Neuronal stem cell (in vitro differentiated cells): Measurements from ENCODE around the gene PIWIL1.

Experiments used
- DNase-seq: peaks from one replicate; pipeline ENCODE4 v3.0.0-alpha.2; 2013; ENCODE audit warnings: low spot score
- H2AFZ ChIP-seq: one replicate; pipeline ENCODE4 v1.6.1; 2013; ENCODE audit warnings: mild to moderate bottlenecking, low read length, inconsistent platforms
- H2AK5ac ChIP-seq: 2 replicates; pipeline ENCODE4 v1.6.1; 2013; ENCODE audit warnings: low read depth, mild to moderate bottlenecking, inconsistent platforms, low read length, moderate library complexity, mixed read lengths
- H2BK120ac ChIP-seq: 2 replicates; pipeline ENCODE4 v1.6.1; 2013; ENCODE audit warnings: low read depth, mild to moderate bottlenecking, inconsistent platforms, low read length, moderate library complexity, mixed read lengths
- H2BK12ac ChIP-seq: one replicate; pipeline ENCODE4 v1.6.1; 2013; ENCODE audit warnings: low read length, inconsistent platforms
- H2BK15ac ChIP-seq: 2 replicates; pipeline ENCODE4 v1.6.1; 2013; ENCODE audit warnings: mild to moderate bottlenecking, low read length, inconsistent platforms, mixed read lengths
- H2BK5ac ChIP-seq: one replicate; pipeline ENCODE4 v1.6.1; 2013; ENCODE audit warnings: inconsistent platforms, mild to moderate bottlenecking, low read length, moderate library complexity
- H3K14ac ChIP-seq: one replicate; pipeline ENCODE4 v1.6.1; 2013; ENCODE audit warnings: low read length, inconsistent platforms
- H3K18ac ChIP-seq: 2 replicates; pipeline ENCODE4 v1.6.1; 2013; ENCODE audit warnings: low read length, inconsistent platforms
- H3K23ac ChIP-seq: 2 replicates; pipeline ENCODE4 v1.6.1; 2013; ENCODE audit warnings: low read depth, mild to moderate bottlenecking, mixed read lengths, low read length, inconsistent platforms; ENCODE audit not compliant: poor library complexity
- H3K27ac ChIP-seq: replicated peaks from 3 replicates; pipeline ENCODE4 v1.5.1; 2013; ENCODE audit warnings: low read length, inconsistent platforms
- H3K27me3 ChIP-seq, 3 experiments: 2 replicates each; pipeline ENCODE4 v1.6.1; 2013; ENCODE audit warnings: low read length in 3 of 3, mild to moderate bottlenecking in 2 of 3, inconsistent platforms in 1 of 3, low read depth in 1 of 3, mixed read lengths in 1 of 3, moderate library complexity in 1 of 3; ENCODE audit not compliant: control insufficient read depth in 3 of 3, insufficient read depth in 3 of 3
- H3K36me3 ChIP-seq, 2 donors: replicated peaks in 1 of 2; 2 replicates each; pipeline ENCODE4 v1.6.1; 2013; ENCODE audit warnings: low read length in 2 of 2; ENCODE audit not compliant: control insufficient read depth in 2 of 2, insufficient read depth in 2 of 2
- H3K4ac ChIP-seq: 2 replicates; pipeline ENCODE4 v1.6.1; 2013; ENCODE audit warnings: inconsistent platforms, mild to moderate bottlenecking, low read length, moderate library complexity
- H3K4me1 ChIP-seq, 2 donors: 1 replicate in 1 of 2; 2 replicates in 1 of 2; pipeline ENCODE4 v1.6.1; 2013; ENCODE audit warnings: low read length in 2 of 2, low read depth in 1 of 2; ENCODE audit not compliant: control insufficient read depth in 2 of 2, insufficient read depth in 1 of 2
- H3K4me2 ChIP-seq: one replicate; pipeline ENCODE4 v1.6.1; 2013; ENCODE audit warnings: mild to moderate bottlenecking, low read length, inconsistent platforms; ENCODE audit not compliant: insufficient read depth, poor library complexity, severe bottlenecking
- H3K4me3 ChIP-seq, 2 donors: 2 replicates each; pipeline ENCODE4 v1.5.1; 2013; ENCODE audit warnings: low read length in 2 of 2, mild to moderate bottlenecking in 2 of 2, inconsistent platforms in 1 of 2, moderate library complexity in 1 of 2
- H3K79me1 ChIP-seq: one replicate; pipeline ENCODE4 v1.6.1; 2013; ENCODE audit warnings: low read depth, mild to moderate bottlenecking, inconsistent platforms, low read length, moderate library complexity
- H3K9ac ChIP-seq: one replicate; pipeline ENCODE4 v1.6.1; 2013; ENCODE audit warnings: mild to moderate bottlenecking, low read depth, low read length, inconsistent platforms; ENCODE audit not compliant: poor library complexity
- H3K9me3 ChIP-seq, 2 donors: replicated peaks in 1 of 2; 2 replicates each; pipeline versions ENCODE3 to v1.6.1; 2013; ENCODE audit warnings: low read length in 2 of 2, mild to moderate bottlenecking in 2 of 2, inconsistent platforms in 1 of 2, low read depth in 1 of 2, mixed read lengths in 1 of 2, moderate library complexity in 1 of 2; ENCODE audit not compliant: control insufficient read depth in 2 of 2, insufficient read depth in 1 of 2
- H4K8ac ChIP-seq: one replicate; pipeline ENCODE4 v1.6.1; 2013; ENCODE audit warnings: low read depth, mild to moderate bottlenecking, inconsistent platforms, low read length, moderate library complexity
- H4K91ac ChIP-seq: one replicate; pipeline ENCODE4 v1.6.1; 2013; ENCODE audit warnings: low read length, low read depth, mild to moderate bottlenecking, inconsistent platforms; ENCODE audit not compliant: poor library complexity
- WGBS, 2 donors: extraction: QIAGEN DNeasy Blood & Tissue Kit; methylation state at CpG; one replicate each; pipeline ENCODE4 v1.1.7; 2013; ENCODE audit warnings: missing lambda C conversion rate in 2 of 2, mixed read lengths in 1 of 2; ENCODE audit not compliant: insufficient read length in 2 of 2, insufficient replicate concordance in 1 of 2; ENCODE audit errors: extremely low coverage in 2 of 2; 5-methylcytosine and 5-hydroxymethylcytosine counted together

Gene PIWIL1

DNA sequence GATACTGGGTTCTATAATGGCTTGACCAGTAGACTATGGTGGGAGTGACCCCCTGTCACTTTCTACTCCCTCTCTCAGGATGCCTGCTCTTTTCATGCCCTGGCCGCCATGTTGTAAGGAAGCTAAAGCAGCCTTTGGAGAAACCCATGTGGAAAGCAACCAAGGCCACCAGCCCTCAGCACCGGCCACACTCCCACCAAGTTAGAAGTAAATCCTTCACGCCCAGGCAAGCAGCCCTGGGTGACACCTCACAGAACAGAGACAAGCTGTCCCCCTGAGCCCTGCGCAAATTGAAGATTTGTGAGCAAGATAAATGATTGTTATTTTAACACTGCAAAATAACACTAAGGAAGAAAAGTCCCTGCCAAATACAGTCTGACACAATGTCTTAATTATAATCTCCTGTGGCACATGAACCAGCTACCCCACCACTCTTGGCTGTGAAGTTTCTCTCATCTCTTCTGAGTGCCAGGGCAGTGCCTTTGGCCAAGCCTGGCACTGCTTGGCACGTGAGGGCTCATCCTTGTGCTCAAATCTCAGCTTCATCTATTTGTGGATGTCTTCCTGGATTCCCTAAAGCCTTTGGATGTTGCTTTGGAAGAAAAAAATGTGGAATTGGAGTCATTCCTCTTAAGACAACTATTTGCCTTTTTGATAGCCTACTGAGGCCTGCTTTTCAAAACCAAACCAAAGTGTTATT, 39.2 kb upstream of the PIWIL1 start:
- Histone ChIP-seq H3K27me3 (peaks cover 0 to 2% (median 0%) of the 10 kb centered on the region in 3 experiments), H3K14ac (no peak overlapping the region), H4K91ac (no peak overlapping the region), H2BK15ac (no peak overlapping the region), H3K9me3 (peaks cover 0 to 2% of the 10 kb centered on the region in 2 donors), H3K4ac (no peak overlapping the region), H3K4me3 (no peak overlapping the region), H3K27ac (no peak overlapping the region), H3K9ac (no peak overlapping the region), H3K23ac (no peak overlapping the region), H3K4me1 (peaks cover 0 to 1% of the 10 kb centered on the region in 2 donors), H4K8ac (no peak overlapping the region), H2BK120ac (no peak overlapping the region), H3K79me1 (no peaks in the 10 kb centered on the region), H3K36me3 (no peaks in the 10 kb centered on the region), H2AFZ (no peak overlapping the region), H3K18ac (no peak overlapping the region), H3K4me2 (no peak overlapping the region), H2BK12ac (no peak overlapping the region), H2AK5ac (no peak overlapping the region), H2BK5ac (no peak overlapping the region)
- WGBS, 2 donors = no CpG with 5 or more reads among the region's 5 CpGs
- no peak for DNase-seq

DNA sequence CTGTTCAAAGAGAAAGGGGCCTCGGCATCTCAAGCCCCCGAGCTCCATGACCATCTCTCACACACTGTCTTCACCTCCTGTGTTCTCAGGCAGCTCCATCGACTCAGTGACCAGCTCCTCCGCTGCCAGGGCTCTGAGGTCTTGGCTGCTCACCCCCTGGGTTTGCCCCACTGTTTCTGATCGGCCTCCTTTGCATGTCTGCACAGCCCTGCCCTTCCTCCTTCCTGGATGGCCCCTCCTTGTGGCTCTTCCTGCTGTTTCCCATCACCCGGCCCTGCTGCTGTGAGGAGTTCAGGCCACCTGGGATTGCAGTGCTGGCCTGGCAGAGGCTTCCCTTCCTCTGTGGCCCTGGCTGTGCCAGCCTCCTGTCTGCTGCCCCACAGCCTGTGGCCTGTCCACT, 38.1 kb upstream of the PIWIL1 start:
- no peak overlapping the region for H3K27ac ChIP-seq
- no peak overlapping the region for H2BK5ac ChIP-seq
- peaks cover 0 to 1% of the 10 kb centered on the region in 2 donors for H3K4me1 ChIP-seq
- peak overlapping the region; percentile 46 for H3K18ac ChIP-seq
- no peaks in the 10 kb centered on the region for H3K79me1 ChIP-seq
- H3K4ac ChIP-seq = no peak overlapping the region
- peak overlapping the region; percentile 59 for H3K23ac ChIP-seq
- no peak overlapping the region for H2AK5ac ChIP-seq
- peaks cover 0 to 2% (median 0%) of the 10 kb centered on the region in 3 experiments for H3K27me3 ChIP-seq
- no peaks in the 10 kb centered on the region for H3K36me3 ChIP-seq
- no peak overlapping the region for H2BK15ac ChIP-seq
- no peak overlapping the region for H2AFZ ChIP-seq
- no peak overlapping the region for H3K14ac ChIP-seq
- no peak overlapping the region for H2BK12ac ChIP-seq
- no peak overlapping the region for H4K91ac ChIP-seq
- no peak for DNase-seq
- H3K4me2 ChIP-seq = no peak overlapping the region
- no peak overlapping the region for H3K4me3 ChIP-seq
- no peak overlapping the region for H2BK120ac ChIP-seq
- H4K8ac ChIP-seq = no peak overlapping the region
- WGBS, 2 donors = no CpG with 5 or more reads among the region's 6 CpGs
- H3K9ac ChIP-seq = peak overlapping the region; percentile 63
- peaks cover 0 to 2% of the 10 kb centered on the region in 2 donors for H3K9me3 ChIP-seq

DNA sequence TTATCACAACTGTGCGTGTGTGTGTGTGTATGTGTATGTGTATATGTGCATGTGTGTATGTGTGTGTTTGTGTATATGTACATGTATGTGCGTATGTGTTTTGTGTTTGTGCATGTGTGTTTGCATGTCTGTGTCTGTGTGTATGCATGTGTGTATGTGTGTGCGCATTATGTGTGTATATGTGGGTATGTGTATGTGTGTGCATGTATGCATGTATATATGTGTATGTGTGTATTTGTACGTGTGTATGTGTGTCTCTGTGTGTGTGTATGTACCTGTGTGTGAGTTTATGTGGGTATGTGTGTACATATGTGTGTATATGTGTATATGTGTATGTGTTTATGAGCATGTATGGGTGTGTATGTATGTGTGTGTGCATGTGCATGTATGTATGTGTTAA, 37.6 kb upstream of the PIWIL1 start:
- Histone ChIP-seq H2BK12ac (no peak overlapping the region), H3K4ac (no peak overlapping the region), H3K36me3 (no peaks in the 10 kb centered on the region), H3K14ac (no peak overlapping the region), H3K27me3 (peaks cover 0 to 2% (median 0%) of the 10 kb centered on the region in 3 experiments), H2BK5ac (no peak overlapping the region), H2AK5ac (no peak overlapping the region), H3K4me2 (no peak overlapping the region), H3K9me3 (peaks cover 0 to 2% of the 10 kb centered on the region in 2 donors), H3K18ac (no peak overlapping the region), H3K9ac (no peak overlapping the region), H2BK120ac (no peak overlapping the region), H3K23ac (no peak overlapping the region), H3K4me3 (no peak overlapping the region), H4K8ac (peak overlapping the region; percentile 33), H3K27ac (no peak overlapping the region), H3K79me1 (no peaks in the 10 kb centered on the region), H2BK15ac (no peak overlapping the region), H3K4me1 (peaks cover 0 to 1% of the 10 kb centered on the region in 2 donors), H4K91ac (no peak overlapping the region), H2AFZ (no peak overlapping the region)
- DNase-seq = no peak
- WGBS, 2 donors = no CpG with 5 or more reads among the region's 4 CpGs

DNA sequence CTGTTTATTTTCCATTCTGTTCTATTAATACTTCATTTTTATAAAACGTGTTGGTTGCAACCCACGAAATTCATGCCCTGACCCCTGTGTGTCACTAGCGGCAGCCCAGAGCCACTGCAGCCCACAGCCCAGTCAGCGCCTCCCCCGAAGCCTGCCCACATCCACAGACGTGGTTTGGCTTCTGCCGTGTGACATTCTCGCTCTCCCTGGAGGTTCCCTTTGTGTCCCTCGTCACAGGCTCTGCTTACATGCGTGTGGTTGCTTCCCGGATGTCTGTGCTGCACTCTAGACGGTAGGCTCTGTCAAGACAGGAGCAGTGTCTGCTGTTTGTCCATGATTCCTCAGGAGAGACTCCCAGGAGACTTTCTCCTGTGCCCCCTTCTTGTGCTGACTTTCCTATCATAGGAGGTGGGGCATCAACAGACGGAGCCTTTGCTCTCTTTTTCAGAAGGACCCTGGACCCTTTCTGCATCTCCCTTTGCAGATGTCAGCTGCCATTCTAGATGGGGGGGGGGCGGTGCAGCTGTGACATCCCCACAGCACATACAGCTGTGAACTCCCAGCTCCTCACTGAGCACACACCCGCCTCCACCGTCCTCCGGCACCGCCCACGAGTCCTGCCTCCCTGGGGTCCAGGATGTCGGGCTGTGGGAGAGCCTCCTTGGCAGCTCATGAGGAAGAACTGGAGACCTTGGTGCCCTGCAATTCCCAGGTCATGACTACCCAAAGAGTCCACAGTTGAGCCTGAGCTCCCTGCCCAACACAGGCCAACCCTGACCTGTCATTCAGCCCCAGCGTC, 36.8 kb upstream of the PIWIL1 start:
- no peak overlapping the region for H4K91ac ChIP-seq
- H2BK5ac ChIP-seq = no peak overlapping the region
- peak overlapping the region; percentile 83 for H3K14ac ChIP-seq
- no peak overlapping the region for H4K8ac ChIP-seq
- H3K4me3 ChIP-seq = peak overlapping the region in 1 of 2 donors; percentile 65
- H2AFZ ChIP-seq = no peak overlapping the region
- H2BK120ac ChIP-seq = no peak overlapping the region
- no peaks in the 10 kb centered on the region for H3K79me1 ChIP-seq
- peak overlapping the region; percentile 42 for H3K18ac ChIP-seq
- no peak overlapping the region for H3K9ac ChIP-seq
- H2BK12ac ChIP-seq = no peak overlapping the region
- DNase-seq = no peak
- H2BK15ac ChIP-seq = no peak overlapping the region
- H3K23ac ChIP-seq = peak overlapping the region; percentile 12
- no peaks in the 10 kb centered on the region for H3K36me3 ChIP-seq
- H3K27ac ChIP-seq = no peak overlapping the region
- H2AK5ac ChIP-seq = peak overlapping the region; percentile 67
- WGBS, 2 donors = no CpG with 5 or more reads among the region's 21 CpGs
- H3K4ac ChIP-seq = no peak overlapping the region
- H3K4me1 ChIP-seq = peaks cover 0 to 1% of the 10 kb centered on the region in 2 donors
- no peak overlapping the region for H3K4me2 ChIP-seq
- H3K9me3 ChIP-seq = peaks cover 0 to 2% of the 10 kb centered on the region in 2 donors
- H3K27me3 ChIP-seq = peaks cover 0 to 2% (median 0%) of the 10 kb centered on the region in 3 experiments
